ENCODE data around the gene EYS. TPM values are rescaled to one million over a fixed set of nuclear protein-coding genes. Genes with fewer than 3 reads are reported as not detected.

Gene EYS
- polyA plus RNA-seq, 4 donors = 0.51 to 0.77 (median 0.61) TPM

DNA sequence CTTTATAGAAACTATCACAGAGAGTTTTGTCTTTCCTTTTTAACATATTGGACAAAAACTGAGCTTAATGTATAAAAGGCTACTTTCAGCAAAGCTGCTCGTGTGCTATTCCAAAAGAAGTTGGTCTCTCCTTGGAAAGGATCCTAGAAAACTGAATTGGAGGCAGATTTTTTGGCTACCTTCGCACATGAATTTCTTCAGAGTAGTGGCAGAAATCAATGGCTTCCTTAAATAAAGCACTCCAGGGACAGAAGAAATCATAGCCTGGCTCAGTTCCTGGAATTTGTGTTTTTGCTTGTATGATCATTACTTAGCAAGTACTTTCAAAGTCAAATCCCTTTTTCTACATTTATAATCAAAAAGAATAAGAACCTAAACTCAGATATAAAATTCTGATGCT is 1291.1 kb downstream of the EYS start:
- DNase-seq (ENCODE audit: low read depth in 4 of 4, low spot score in 3 of 4) = no peak

DNA sequence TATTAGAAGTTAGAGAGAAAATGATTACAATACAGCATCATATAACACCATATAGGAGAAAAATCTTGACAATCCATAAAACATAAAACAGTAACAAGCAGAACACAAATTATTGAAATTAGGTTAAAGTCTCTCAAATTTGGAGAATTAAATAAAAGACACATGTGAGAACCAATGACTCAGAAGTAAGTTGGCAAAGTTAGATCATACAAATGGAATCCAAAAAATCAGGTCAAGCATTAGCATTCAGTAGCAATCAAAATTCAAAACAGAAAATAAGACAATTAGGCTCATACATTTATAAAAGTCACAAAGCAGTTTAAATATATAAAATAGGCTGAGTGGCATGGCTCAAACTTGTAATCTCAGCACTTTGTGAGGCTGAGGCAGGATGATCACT is 1295.8 kb downstream of the EYS start:
- DNase-seq (ENCODE audit: low read depth in 4 of 4, low spot score in 3 of 4) = no peak

DNA sequence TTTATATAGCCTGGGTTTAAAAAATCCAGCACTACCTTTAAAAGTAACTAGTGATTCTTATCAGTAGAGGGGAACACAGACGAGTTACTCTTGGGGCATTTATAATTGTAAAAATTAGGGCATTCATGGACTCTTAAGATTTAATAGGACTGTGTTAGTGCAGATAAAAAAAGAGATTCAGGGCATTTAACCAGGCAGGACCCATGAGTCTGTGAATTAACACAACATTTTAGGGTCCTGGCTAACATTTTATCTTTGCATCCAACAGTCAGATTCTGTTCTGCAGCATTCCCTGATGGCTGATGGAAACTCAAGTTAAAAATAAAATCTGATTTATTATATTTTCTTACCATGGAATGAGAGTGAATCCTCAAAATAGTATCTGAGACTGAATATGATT is 1297.1 kb downstream of the EYS start:
- DNase-seq (ENCODE audit: low read depth in 4 of 4, low spot score in 3 of 4) = no peak

DNA sequence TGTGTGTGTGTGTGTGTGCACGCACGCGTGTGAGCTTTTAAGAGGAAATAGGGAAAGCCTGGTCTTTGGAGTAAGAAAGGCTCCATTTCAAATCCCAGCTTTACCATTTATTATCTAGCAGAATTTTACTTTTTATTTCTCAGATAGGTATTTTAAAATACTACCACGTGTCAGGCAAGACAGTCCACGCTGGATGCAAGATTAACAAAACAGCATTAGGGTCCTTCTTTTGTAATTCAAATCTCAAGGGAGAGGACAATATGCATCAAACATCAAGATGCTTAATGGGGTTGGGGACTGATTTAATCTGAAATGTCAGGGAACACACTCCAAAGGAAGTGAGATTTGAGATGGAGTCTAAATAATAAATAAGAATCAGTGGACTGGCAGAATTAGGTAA is 1302.6 kb downstream of the EYS start:
- no peak for DNase-seq (ENCODE audit: low read depth in 4 of 4, low spot score in 3 of 4)

DNA sequence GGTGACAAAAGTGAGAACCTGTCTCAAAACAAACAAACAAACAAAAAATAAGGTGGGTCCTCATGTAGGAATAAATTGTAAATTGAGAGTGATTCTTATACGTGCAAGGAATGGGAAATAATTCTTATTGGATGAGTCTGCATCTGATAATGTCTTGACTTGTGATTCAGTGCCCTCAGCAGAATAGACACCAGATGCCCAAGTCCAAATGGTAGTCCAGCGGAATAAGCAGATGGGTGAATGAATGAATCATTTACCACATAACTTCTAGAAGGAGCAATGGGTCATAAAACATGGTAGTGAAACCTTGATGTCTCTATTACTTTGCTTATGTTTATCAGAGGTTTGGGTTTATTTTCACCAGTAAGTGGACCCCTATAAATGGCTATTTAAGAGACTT is 1323.7 kb downstream of the EYS start:
- DNase-seq (ENCODE audit: low read depth in 4 of 4, low spot score in 3 of 4) = no peak

DNA sequence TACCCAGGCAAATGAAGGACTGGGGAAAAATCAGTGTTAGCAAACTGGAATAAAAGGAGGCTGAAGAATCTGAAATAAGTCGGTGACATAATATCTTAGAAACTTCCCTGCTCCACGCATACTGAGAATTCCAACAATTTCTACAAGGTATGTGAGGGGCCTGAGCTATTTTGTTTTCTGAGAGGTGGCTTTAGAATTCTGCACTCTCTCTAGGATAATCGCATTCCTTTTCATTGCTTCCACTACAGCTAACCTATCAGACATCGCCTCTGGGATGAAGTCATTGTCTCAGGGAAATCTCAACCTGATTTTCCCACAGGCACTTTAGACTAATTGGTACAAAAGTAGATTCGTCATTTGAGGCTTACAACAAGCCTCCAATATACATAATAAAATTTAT is 1330.6 kb downstream of the EYS start:
- DNase-seq (ENCODE audit: low read depth in 4 of 4, low spot score in 3 of 4) = no peak

DNA sequence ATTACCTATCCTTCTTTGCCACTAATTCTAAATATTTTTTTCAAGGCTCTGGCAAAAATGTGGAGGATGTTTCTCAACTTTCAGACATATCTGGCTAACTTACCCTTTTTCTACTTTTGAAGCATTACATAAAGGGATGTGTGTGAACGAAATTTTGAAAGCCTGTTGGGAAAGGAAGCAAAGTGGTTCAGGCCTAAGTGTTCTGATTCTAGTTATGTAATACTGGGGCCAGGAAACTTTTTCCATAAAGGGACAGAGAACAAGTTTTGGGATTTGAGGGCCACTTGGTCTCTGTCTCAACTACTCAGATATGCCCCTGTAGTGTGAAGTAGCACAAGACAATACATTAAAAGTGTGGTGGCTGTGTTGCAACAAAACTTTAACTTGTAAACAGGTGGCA is 1349.6 kb downstream of the EYS start:
- no peak for DNase-seq (ENCODE audit: low read depth in 4 of 4, low spot score in 3 of 4)

DNA sequence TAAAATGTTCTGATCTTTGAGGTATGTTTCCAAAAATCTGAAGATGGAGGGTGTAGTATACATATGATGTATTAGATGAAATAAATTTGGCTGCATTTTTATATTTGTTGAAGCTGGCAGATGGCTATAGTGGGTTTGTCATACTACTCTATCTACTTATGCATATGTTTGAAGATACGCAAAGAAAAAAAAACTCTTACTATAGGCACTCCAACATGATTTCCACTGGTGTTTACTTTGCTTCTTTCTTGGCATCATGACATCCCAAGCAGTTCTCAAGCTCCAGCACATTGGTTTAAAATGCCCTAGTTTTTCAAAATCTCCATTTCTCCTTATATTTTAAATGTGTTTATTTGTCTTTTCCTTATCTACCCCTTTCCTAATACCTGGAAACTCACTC is 1359.6 kb downstream of the EYS start:
- DNase-seq (ENCODE audit: low read depth in 4 of 4, low spot score in 3 of 4) = no peak

DNA sequence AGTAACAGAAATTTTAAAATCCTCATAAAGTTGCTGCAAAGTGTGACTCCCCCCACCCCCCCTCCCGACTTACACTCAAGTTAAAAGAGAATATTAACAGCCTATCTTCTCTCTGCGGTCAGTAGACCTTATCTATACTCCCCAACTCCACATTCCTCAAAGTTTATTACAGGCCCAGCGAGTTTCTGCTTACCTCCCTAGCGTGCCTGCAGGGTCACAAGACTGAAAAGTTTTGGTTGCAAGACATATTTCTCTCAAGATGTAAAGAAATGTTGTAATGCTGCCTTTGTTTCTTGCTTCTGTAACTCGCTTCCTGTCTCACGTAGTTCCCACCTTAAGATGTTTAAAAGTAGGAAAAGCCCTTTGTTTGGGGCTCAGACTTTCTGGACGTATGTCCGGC is 1371.8 kb downstream of the EYS start:
- DNase-seq (ENCODE audit: low read depth in 4 of 4, low spot score in 3 of 4) = no peak

DNA sequence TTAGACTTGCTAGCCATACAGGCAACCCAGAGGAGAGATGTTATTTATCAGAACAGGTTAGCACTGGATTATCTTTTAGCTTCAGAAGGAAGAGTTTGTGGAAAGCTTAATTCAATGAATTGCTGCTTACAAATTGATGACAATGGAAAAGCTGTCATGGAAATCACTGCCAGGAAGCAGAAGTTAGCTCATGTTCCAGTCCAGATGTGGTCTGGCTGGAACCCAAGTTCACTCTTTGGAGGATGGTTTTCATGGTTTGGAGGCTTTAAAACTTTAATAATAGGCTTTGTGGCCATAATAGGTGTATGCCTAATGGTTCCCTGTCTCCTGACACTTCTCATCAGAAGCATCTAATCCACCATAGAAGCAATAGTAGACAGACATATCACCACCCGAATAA is 1372.4 kb downstream of the EYS start:
- no peak for DNase-seq (ENCODE audit: low read depth in 4 of 4, low spot score in 3 of 4)

DNA sequence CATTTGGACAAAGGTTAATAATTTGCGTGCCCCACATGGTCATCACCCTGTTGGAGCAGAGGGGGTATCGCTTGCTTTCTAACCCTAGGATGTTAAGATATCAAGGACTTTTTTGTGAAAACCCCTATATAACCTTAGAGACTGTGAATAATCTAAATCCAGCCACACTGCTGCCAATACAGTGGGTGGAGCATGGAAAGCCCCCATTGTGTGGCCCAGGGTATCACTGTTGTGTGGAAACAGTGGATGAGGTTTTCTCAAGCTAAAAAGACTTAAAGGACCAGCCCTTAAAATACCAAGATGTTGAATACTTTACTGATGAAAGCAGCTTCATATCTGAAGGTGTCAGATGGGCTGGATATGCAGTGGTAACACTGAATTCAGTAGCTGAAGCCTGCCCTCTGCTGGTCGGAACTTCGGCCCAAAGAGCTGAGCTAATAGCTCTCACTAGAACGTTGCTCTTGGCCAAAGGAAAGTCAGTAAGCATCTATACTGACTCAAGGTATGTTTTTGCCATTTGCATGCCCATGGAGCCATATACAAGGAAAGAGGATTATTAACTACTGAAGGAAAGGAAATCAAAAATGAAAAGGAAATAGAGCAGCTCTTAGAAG is 1376.2 kb downstream of the EYS start:
- peak; percentile 22 to 46 (median 42) for DNase-seq (ENCODE audit: low read depth in 4 of 4, low spot score in 3 of 4)

DNA sequence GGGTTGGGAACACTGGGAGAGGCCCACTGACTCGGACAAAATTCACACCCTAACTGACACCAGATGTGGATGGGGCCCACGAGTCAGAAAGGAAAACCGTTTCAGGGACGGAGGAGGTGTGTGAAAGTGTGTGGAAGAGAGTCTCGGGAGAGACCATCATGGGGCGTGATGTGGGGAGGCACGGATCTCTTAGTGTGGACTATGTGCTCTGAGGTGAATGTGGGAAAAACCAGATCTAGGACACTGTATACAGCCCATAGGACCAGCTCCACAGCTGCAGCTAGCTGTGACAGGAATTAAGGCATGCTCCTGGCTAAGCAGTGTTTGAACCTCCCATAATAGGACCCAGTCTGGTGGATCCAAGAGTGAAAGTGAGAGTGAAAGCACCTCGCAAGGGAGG is 1380.1 kb downstream of the EYS start:
- DNase-seq (ENCODE audit: low read depth in 4 of 4, low spot score in 3 of 4) = no peak

DNA sequence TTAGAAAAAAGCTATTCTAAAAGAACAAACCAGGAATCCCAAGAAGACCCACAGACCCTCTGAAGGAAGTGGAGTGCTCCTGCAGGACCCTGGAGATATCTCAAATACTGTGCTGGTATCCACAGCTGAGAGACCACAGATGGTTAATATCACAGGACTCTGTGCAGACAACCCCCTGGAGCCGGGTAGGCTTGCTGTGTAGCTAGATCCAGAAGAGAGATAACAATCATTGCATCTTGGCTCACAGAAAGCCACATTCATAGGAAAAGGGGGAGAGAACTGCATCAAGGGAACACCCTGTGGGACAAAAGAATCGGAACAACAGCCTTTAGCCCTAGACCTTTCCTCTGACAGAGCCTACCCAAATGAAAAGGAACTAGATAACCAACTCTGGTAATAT is 1381.9 kb downstream of the EYS start:
- no peak for DNase-seq (ENCODE audit: low read depth in 4 of 4, low spot score in 3 of 4)

DNA sequence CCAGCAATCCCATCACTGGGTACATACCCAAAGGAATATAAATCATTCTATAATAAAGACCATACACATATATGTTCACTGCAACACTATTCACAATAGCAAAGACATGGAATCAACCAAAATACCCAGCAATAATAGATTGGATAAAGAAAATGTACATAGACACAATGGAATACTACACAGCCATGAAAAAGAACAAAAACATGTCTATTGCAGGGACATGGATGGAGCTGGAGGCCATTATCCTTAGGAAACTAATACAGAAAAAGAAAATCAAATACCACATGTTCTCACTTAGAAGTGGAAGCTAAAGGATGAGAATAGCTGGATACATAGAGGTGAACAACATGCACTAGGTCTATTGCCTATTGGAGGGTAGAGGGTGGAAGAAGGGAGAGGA is 1396.8 kb downstream of the EYS start:
- DNase-seq (ENCODE audit: low read depth in 4 of 4, low spot score in 3 of 4) = no peak

DNA sequence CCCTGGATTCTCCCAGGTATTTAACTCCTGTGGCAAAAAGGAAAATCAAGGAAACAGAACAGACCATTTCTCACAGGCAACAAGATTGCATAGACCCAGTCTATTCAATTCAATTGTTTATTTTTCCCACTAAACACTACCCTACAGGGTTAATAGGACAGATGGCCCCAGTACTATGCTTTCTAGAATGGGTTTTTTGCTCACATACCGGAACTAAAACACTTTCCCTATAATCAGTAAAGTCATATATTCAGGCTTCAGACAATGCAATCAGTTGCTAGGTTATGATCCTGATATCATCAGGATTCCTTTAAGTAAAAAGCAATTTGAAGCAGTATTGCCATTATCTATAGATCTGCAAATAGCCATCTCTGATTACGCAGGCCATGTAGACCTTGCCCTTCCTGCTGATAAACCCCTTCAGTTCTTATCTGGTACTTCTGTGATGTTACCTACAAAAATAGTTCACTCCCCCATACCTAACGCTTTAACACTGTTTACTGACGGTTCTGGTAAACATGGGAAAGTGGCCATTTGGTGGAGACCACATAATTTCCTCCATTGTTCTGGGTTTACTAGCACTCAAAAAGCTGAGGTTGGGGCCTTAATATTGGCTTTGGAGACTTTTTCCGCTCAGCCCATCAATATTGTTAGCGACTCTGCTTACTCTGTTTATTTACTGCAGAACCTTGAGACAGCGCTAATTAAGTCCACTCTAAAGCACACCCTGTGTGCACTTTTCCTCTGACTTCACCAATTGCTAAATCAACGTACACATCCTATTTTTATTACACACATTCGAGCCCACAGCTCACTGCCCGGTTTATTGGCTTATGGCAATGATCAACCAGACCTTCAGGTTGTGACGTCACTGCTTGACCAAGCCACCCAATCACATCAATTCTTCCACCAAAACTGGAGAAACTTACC is 1405.5 kb downstream of the EYS start:
- DNase-seq (ENCODE audit: low read depth in 4 of 4, low spot score in 3 of 4) = no peak

DNA sequence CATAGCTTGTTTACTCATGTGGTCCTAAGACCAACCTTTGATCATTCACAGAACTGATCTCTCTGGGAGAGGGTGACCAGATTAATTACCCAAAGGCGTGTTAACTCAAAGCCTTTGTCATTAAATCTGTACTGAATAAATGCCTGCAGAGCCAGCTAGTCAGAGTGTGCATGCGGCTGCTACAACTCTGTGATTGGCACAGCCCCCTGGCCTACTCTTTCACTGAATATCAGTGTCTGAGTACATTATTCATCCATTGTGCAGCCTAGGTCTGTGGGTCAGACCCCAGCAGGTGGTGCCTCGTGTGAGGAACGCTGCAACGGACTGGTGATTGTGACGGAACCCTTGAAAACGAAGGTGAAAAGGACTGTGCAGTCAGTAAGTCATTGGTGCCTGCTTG is 1407.8 kb downstream of the EYS start:
- DNase-seq (ENCODE audit: low read depth in 4 of 4, low spot score in 3 of 4) = no peak

DNA sequence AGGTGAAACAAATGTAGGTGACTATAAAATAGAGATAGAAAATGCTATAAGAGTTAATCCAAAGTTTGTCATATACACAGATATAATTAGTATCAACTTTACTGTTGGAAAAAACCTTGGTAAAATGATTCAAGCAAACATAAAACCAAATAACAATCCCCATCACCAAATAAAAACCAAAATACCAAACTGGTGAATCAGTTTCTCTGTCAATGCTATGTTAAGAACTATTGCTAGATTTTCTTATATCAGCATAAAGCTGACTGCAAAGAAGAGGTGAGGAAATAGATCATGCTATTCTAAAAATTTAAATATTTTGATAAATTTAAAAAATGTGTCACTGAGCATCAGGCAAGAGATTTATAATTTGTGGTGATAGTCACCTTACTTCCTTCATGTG is 1413.0 kb downstream of the EYS start:
- DNase-seq (ENCODE audit: low read depth in 4 of 4, low spot score in 3 of 4) = no peak

DNA sequence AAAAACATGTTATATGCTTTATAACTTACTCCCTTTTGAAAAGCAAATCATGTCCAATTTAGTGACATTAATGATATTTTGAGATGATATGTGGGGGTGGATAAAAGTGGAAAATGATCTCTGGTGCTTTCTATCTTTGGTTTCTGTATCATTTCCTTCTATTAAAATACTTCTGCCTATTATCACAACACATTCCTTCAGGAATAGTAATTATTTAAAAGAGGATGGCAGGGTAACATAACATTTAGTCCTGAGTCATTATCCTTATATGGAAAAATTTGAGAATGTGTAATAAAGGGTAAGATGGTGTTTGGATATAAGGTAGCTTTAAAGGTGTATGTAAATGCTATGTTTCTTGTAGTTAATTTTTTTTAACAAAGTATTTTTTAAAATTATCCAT is 1413.7 kb downstream of the EYS start:
- DNase-seq (ENCODE audit: low read depth in 4 of 4, low spot score in 3 of 4) = no peak

DNA sequence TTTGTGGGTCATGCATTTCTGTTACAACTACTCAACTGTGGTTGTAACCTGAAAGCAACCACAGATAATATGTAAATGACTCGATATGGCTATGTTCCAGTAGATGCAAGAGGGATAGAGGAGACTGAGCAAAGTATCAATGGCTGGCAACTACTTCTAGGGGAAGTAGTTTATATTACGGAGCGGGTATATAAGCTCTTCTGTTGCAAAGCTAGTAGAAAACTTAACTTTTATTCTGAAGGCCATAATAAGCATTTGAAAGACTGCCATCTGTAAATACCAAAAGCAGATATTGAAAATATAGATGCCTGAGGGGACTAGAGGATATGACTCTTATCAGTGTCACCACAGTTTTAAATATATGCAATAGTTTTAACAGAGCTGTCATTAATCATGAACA is 1416.2 kb downstream of the EYS start:
- DNase-seq (ENCODE audit: low read depth in 4 of 4, low spot score in 3 of 4) = no peak

DNA sequence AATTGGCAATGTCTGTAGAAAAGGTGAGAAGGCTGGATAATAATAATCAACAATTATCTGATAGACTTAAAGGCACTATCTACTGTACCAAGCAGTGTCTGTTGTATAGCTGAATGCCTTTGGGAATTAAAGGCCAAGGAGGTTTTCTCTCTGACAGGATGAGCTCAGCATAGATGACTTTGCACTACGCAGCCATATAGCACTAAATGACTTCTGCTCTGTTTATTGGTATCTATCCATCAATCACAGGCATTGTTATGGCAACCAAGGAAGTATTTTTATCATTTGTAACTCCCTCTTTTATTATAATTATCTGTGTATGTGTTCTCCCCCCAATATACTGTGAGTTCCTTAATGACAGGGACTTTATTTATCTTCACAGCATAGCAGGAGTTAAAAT is 1417.1 kb downstream of the EYS start:
- DNase-seq (ENCODE audit: low read depth in 4 of 4, low spot score in 3 of 4) = no peak

DNA sequence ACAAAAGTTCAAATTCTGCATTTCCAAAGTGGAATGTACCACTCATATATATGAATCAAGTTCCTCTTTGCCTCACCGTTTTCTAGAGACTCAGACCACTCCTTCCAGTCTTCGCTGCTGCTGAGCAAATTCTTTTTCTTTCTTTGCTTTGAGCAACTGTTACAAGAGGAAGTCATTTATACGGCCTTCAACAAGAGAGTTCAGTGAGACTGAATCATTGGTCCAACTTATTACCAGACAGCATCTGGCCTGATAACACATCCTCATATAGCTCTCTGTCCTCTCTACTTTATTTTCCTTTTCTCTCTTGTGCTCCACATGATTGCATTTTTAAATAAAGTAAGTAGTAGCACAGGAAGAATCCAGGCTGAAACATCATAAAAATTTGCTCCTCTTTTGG is 1418.7 kb downstream of the EYS start:
- no peak for DNase-seq (ENCODE audit: low read depth in 4 of 4, low spot score in 3 of 4)

DNA sequence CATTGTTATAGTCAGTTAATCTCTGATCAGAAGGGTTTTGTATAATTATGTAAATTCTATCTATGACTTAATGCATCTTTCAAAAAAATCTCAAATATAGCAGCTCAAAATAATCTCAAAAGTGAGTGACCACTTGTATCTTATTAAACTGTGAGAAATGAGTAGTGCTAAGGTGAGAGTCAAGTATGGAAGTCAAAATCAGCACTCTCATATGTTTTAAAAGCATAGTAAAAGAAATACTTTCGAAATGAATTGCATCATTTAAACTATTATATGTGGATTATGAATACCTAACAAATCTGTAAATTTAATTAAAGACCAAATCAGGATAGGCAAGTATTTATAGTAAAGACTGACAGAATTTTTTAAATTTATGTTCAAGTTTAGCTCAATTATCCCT is 1425.9 kb downstream of the EYS start:
- no peak for DNase-seq (ENCODE audit: low read depth in 4 of 4, low spot score in 3 of 4)

All from right renal pelvis (tissue), 4 donors.